ENCODE data around the gene TLCD5.

- TF ChIP-seq CTCF (conservative IDR thresholded peaks at IDR 0.05 in 1 of 2, IDR thresholded peaks at IDR 0.05 in 1 of 2; ENCODE audit: low read depth in 1 of 2, low read length in 2 of 2) (no peak), EZH2 (IDR thresholded peaks at IDR 0.05; ENCODE audit: low read length, missing control alignments) (no peak)
Measured at GRCh38 chr11:120288021-120288420, 37.1 kb upstream of the TLCD5 start.
